ENCODE results near the gene ADARB1. TPM values are rescaled to one million over a fixed set of nuclear protein-coding genes. Genes with fewer than 3 reads are reported as not detected.

ADARB1 gene
- total and polyA plus RNA-seq, 2 experiments from 2014 or later: 9.4 to 14.0 TPM

GRCh38 chr21:45170987-45171386 lies 96.6 kb downstream of the ADARB1 start:
- H3K36me3 ChIP-seq: no peaks in the 10 kb centered on the region
- H3K9me3 ChIP-seq (ENCODE audit: low read depth): no peaks in the 10 kb centered on the region
- H3K27ac ChIP-seq: no peak overlapping the region
- H3K4me1 ChIP-seq (ENCODE audit: low read depth): no peaks in the 10 kb centered on the region
- TF ChIP-seq CTCF (IDR thresholded peaks at IDR 0.05; ENCODE audit: low read depth, low read length): no peak
- DNase-seq (ENCODE audit: low read depth in 1 of 2, low spot score in 1 of 2): no peak
- no peak overlapping the region for H3K4me3 ChIP-seq
- no peaks in the 10 kb centered on the region for H3K27me3 ChIP-seq

- Histone ChIP-seq H3K9me3 (ENCODE audit: low read depth) (no peaks in the 10 kb centered on the region), H3K27me3 (no peaks in the 10 kb centered on the region), H3K27ac (no peak overlapping the region), H3K4me1 (ENCODE audit: low read depth) (no peaks in the 10 kb centered on the region), H3K36me3 (peaks cover 8% of the 10 kb centered on the region), H3K4me3 (no peak overlapping the region)
- no peak for TF ChIP-seq CTCF (IDR thresholded peaks at IDR 0.05; ENCODE audit: low read depth, low read length)
- DNase-seq (ENCODE audit: low read depth in 1 of 2, low spot score in 1 of 2): no peak
Observed at GRCh38 chr21:45172420-45172819, 98.0 kb downstream of the ADARB1 start.

GRCh38 chr21:45175326-45176095 lies 101.1 kb downstream of the ADARB1 start:
- Histone ChIP-seq H3K4me1 (ENCODE audit: low read depth) (no peaks in the 10 kb centered on the region), H3K27me3 (no peaks in the 10 kb centered on the region), H3K27ac (no peak overlapping the region), H3K9me3 (ENCODE audit: low read depth) (no peaks in the 10 kb centered on the region), H3K4me3 (no peak overlapping the region), H3K36me3 (peaks cover 8% of the 10 kb centered on the region)
- DNase-seq (ENCODE audit: low read depth in 1 of 2, low spot score in 1 of 2): no peak
- no peak for TF ChIP-seq CTCF (IDR thresholded peaks at IDR 0.05; ENCODE audit: low read depth, low read length)

GRCh38 chr21:45176141-45176540 lies 101.8 kb downstream of the ADARB1 start:
- H3K4me1 ChIP-seq (ENCODE audit: low read depth): no peaks in the 10 kb centered on the region
- no peak for TF ChIP-seq CTCF (IDR thresholded peaks at IDR 0.05; ENCODE audit: low read depth, low read length)
- no peaks in the 10 kb centered on the region for H3K27me3 ChIP-seq
- H3K36me3 ChIP-seq: peaks cover 10% of the 10 kb centered on the region
- DNase-seq (ENCODE audit: low read depth in 1 of 2, low spot score in 1 of 2): no peak
- no peaks in the 10 kb centered on the region for H3K9me3 ChIP-seq (ENCODE audit: low read depth)
- no peak overlapping the region for H3K27ac ChIP-seq
- H3K4me3 ChIP-seq: no peak overlapping the region

GRCh38 chr21:45177039-45177438 lies 102.7 kb downstream of the ADARB1 start:
- peaks cover 14% of the 10 kb centered on the region for H3K36me3 ChIP-seq
- no peaks in the 10 kb centered on the region for H3K27me3 ChIP-seq
- no peak overlapping the region for H3K27ac ChIP-seq
- H3K4me1 ChIP-seq (ENCODE audit: low read depth): no peaks in the 10 kb centered on the region
- H3K9me3 ChIP-seq (ENCODE audit: low read depth): no peaks in the 10 kb centered on the region
- no peak for DNase-seq (ENCODE audit: low read depth in 1 of 2, low spot score in 1 of 2)
- TF ChIP-seq CTCF (IDR thresholded peaks at IDR 0.05; ENCODE audit: low read depth, low read length): no peak
- no peak overlapping the region for H3K4me3 ChIP-seq

Measured in cardiac muscle cell (in vitro differentiated cells and primary cell).